Esophagus mucosa (tissue), 1 donor: ENCODE measurements around the gene CDC27. TPM values are rescaled to one million over a fixed set of nuclear protein-coding genes. Genes with fewer than 3 reads are reported as not detected.
"Not testable (repeated sequence)": the region's sequence is repeated elsewhere in the genome, so short reads cannot be mapped to it uniquely, and the experiment has no call there.

Source experiments
- ATAC-seq: fragments of 200-7000 bp; cut with Tn5 transposase; one replicate; pipeline ENCODE4 v1.9.1; 2020
- total RNA-seq: library from RNA; stranded (reverse); gene quantifications from one replicate; pipeline ENCODE4 v1.2.4, GENCODE V29; 2023
- donor health status: DM: yes; HTN: yes; CAD: no.

CDC27 gene
- total RNA-seq: 50.6 TPM

- ATAC-seq: peak; percentile 98
These were observed at the start of gene CDC27 for GRCh38 chr17:47188876-47189731. TSS of gene CDC27 (minus strand) at chr17:47189295. CDS start at chr17:47189172, 123 bp downstream.

GRCh38 chr17:47238321-47239010 lies 49.4 kb upstream of the CDC27 start:
- ATAC-seq: no peak

- no peak for ATAC-seq
These were observed 48.7 kb upstream of the CDC27 start for GRCh38 chr17:47237841-47238240.

- no peak for ATAC-seq
These were observed 46.8 kb upstream of the CDC27 start for GRCh38 chr17:47235923-47236322.

- ATAC-seq: no peak
These were observed 46.4 kb upstream of the CDC27 start for GRCh38 chr17:47235506-47235905.

- no peak for ATAC-seq
These were observed 43.4 kb upstream of the CDC27 start for GRCh38 chr17:47232465-47232864.

- ATAC-seq: no peak
These were observed 42.8 kb upstream of the CDC27 start for GRCh38 chr17:47231866-47232265.

- ATAC-seq: no peak
These were observed 42.2 kb upstream of the CDC27 start for GRCh38 chr17:47231334-47231733.

GRCh38 chr17:47230864-47231263 lies 41.8 kb upstream of the CDC27 start:
- ATAC-seq: no peak

- ATAC-seq: peak; percentile 89
These were observed 40.7 kb upstream of the CDC27 start for GRCh38 chr17:47229535-47230443.

- no peak for ATAC-seq
These were observed 38.8 kb upstream of the CDC27 start for GRCh38 chr17:47227862-47228261.

GRCh38 chr17:47225911-47226688 lies 37.0 kb upstream of the CDC27 start:
- no peak for ATAC-seq

GRCh38 chr17:47225436-47225858 lies 36.4 kb upstream of the CDC27 start:
- no peak for ATAC-seq

GRCh38 chr17:47224966-47225365 lies 35.9 kb upstream of the CDC27 start:
- ATAC-seq: no peak

GRCh38 chr17:47224077-47224476 lies 35.0 kb upstream of the CDC27 start:
- ATAC-seq: not testable (repeated sequence)

GRCh38 chr17:47223460-47223859 lies 34.4 kb upstream of the CDC27 start:
- ATAC-seq: no peak

GRCh38 chr17:47223007-47223406 lies 33.9 kb upstream of the CDC27 start:
- peak; percentile 54 for ATAC-seq

- ATAC-seq: no peak
These were observed 33.0 kb upstream of the CDC27 start for GRCh38 chr17:47222047-47222446.

GRCh38 chr17:47221154-47221553 lies 32.1 kb upstream of the CDC27 start:
- ATAC-seq: no peak

GRCh38 chr17:47220531-47220999 lies 31.5 kb upstream of the CDC27 start:
- ATAC-seq: no peak

GRCh38 chr17:47219621-47220475 lies 30.8 kb upstream of the CDC27 start:
- ATAC-seq: no peak
